H9 (cell line): ENCODE measurements around the gene HDLBP. TPM values are rescaled to one million over a fixed set of nuclear protein-coding genes. Genes with fewer than 3 reads are reported as not detected.
A peak's percentile ranks its signal among the peaks of the same experiment; 100 is the strongest.

Source experiments
- DNase-seq: peaks from one replicate; pipeline ENCODE4 v3.0.0-alpha.2; 2017
- H2AFZ ChIP-seq: one replicate; pipeline ENCODE4 v1.6.1; 2013; ENCODE audit warnings: mild to moderate bottlenecking, low read length, control low read depth, moderate library complexity
- H2AK5ac ChIP-seq: 2 replicates; pipeline ENCODE4 v1.6.1; 2013; ENCODE audit warnings: low read length, control low read depth, mixed read lengths; ENCODE audit not compliant: insufficient read length
- H2BK120ac ChIP-seq: one replicate; pipeline ENCODE4 v1.6.1; 2013; ENCODE audit warnings: low read depth, mild to moderate bottlenecking, low read length, control low read depth, inconsistent platforms; ENCODE audit not compliant: poor library complexity, severe bottlenecking
- H2BK12ac ChIP-seq: 2 replicates; pipeline ENCODE4 v1.6.1; 2013; ENCODE audit warnings: low read length, control low read depth, mixed read lengths, low read depth; ENCODE audit not compliant: insufficient read length
- H2BK15ac ChIP-seq: 2 replicates; pipeline ENCODE4 v1.6.1; 2013; ENCODE audit warnings: low read depth, low read length, control low read depth
- H2BK20ac ChIP-seq: one replicate; pipeline ENCODE4 v1.6.1; 2013; ENCODE audit warnings: low read depth, mild to moderate bottlenecking, low read length, control low read depth, inconsistent platforms; ENCODE audit not compliant: poor library complexity, severe bottlenecking
- H2BK5ac ChIP-seq: 2 replicates; pipeline ENCODE4 v1.6.1; 2013; ENCODE audit warnings: low read length, control low read depth, mixed read lengths; ENCODE audit not compliant: insufficient read length
- H3K14ac ChIP-seq: 2 replicates; pipeline ENCODE4 v1.6.1; 2013; ENCODE audit warnings: low read length, control low read depth; ENCODE audit not compliant: insufficient read depth
- H3K18ac ChIP-seq: 2 replicates; pipeline ENCODE4 v1.6.1; 2013; ENCODE audit warnings: low read depth, mild to moderate bottlenecking, mixed read lengths, low read length, control low read depth; ENCODE audit not compliant: insufficient read length
- H3K23ac ChIP-seq: 2 replicates; pipeline ENCODE4 v1.6.1; 2013; ENCODE audit warnings: low read length, control low read depth, mixed read lengths, low read depth; ENCODE audit not compliant: insufficient read length
- H3K23me2 ChIP-seq: 2 replicates; pipeline ENCODE4 v1.6.1; 2013; ENCODE audit warnings: low read depth, mild to moderate bottlenecking, mixed read lengths, low read length, control low read depth; ENCODE audit not compliant: insufficient read length, poor library complexity, severe bottlenecking
- H3K27ac ChIP-seq: 2 replicates; pipeline ENCODE4 v1.5.1; 2013; ENCODE audit warnings: low read length, control low read depth, mixed read lengths, low read depth; ENCODE audit not compliant: insufficient read length
- H3K27me3 ChIP-seq: 2 replicates; pipeline ENCODE4 v1.6.1; 2013; ENCODE audit warnings: low read length, control low read depth, inconsistent platforms; ENCODE audit not compliant: insufficient read depth
- H3K4ac ChIP-seq: 2 replicates; pipeline ENCODE4 v1.6.1; 2013; ENCODE audit warnings: low read depth, mild to moderate bottlenecking, control low read depth, inconsistent platforms, low read length, moderate library complexity
- H3K4me1 ChIP-seq: 2 replicates; pipeline ENCODE4 v1.6.1; 2013; ENCODE audit warnings: low read length, control low read depth, inconsistent platforms; ENCODE audit not compliant: insufficient read depth
- H3K4me2 ChIP-seq: 2 replicates; pipeline ENCODE4 v1.6.1; 2013; ENCODE audit warnings: low read length, control low read depth, mixed read lengths; ENCODE audit not compliant: insufficient read length, insufficient read depth
- H3K56ac ChIP-seq: 2 replicates; pipeline ENCODE4 v1.6.1; 2013; ENCODE audit warnings: low read depth, mild to moderate bottlenecking, mixed read lengths, low read length, control low read depth; ENCODE audit not compliant: insufficient read length
- H3K79me1 ChIP-seq: 2 replicates; pipeline ENCODE4 v1.6.1; 2013; ENCODE audit warnings: low read depth, mild to moderate bottlenecking, moderate library complexity, low read length, control low read depth, inconsistent platforms; ENCODE audit not compliant: insufficient read depth, poor library complexity, severe bottlenecking
- H3K79me2 ChIP-seq: 2 replicates; pipeline ENCODE4 v1.6.1; 2013; ENCODE audit warnings: low read length, control low read depth, inconsistent platforms; ENCODE audit not compliant: insufficient read depth
- H3K9ac ChIP-seq: 2 replicates; pipeline ENCODE4 v1.6.1; 2013; ENCODE audit warnings: low read length, control low read depth, mixed read lengths; ENCODE audit not compliant: insufficient read length; ENCODE audit errors: extremely low read depth
- H3K9me3 ChIP-seq: one replicate; pipeline ENCODE4 v1.6.1; 2013; ENCODE audit warnings: low read depth, low read length, inconsistent platforms; ENCODE audit not compliant: control insufficient read depth
- H3T11ph ChIP-seq: one replicate; pipeline ENCODE4 v1.6.1; 2013; ENCODE audit warnings: mild to moderate bottlenecking, low read length, control low read depth, inconsistent platforms
- H4K20me1 ChIP-seq: one replicate; pipeline ENCODE4 v1.6.1; 2013; ENCODE audit not compliant: control insufficient read depth, insufficient read length, insufficient read depth
- H4K5ac ChIP-seq: 2 replicates; pipeline ENCODE4 v1.6.1; 2013; ENCODE audit warnings: low read depth, mild to moderate bottlenecking, mixed read lengths, low read length, control low read depth; ENCODE audit not compliant: insufficient read length
- H4K8ac ChIP-seq: replicated peaks from 2 replicates; pipeline ENCODE4 v1.6.1; 2013; ENCODE audit warnings: low read length, control low read depth, mixed read lengths, low read depth; ENCODE audit not compliant: insufficient read length
- H4K91ac ChIP-seq: 2 replicates; pipeline ENCODE4 v1.6.1; 2013; ENCODE audit warnings: low read depth, mild to moderate bottlenecking, moderate library complexity, mixed read lengths, low read length, control low read depth; ENCODE audit not compliant: insufficient read length
- H3K27ac Mint-ChIP-seq, 3 experiments: 2 replicates in 2 of 3; 3 replicates in 1 of 3; pipeline ENCODE4 v1.8.0; 2020 to 2021; ENCODE audit warnings: mixed read lengths in 3 of 3, mild to moderate bottlenecking in 1 of 3, moderate library complexity in 1 of 3
- H3K27me3 Mint-ChIP-seq: 2 replicates; pipeline ENCODE4 v1.8.0; 2021; ENCODE audit warnings: low read depth, mild to moderate bottlenecking, moderate library complexity, mixed read lengths
- H3K36me3 Mint-ChIP-seq, 3 experiments: 2 replicates in 2 of 3; 3 replicates in 1 of 3; pipeline ENCODE4 v1.8.0; 2020 to 2021; ENCODE audit warnings: low read depth in 3 of 3, mixed read lengths in 3 of 3; ENCODE audit not compliant: insufficient read depth in 1 of 3
- H3K4me1 Mint-ChIP-seq, 2 experiments: 2 replicates each; pipeline ENCODE4 v1.8.0; 2020; ENCODE audit warnings: mixed read lengths in 2 of 2
- H3K4me3 Mint-ChIP-seq, 2 experiments: 2 replicates in 1 of 2; 3 replicates in 1 of 2; pipeline ENCODE4 v1.8.0; 2020 to 2021; ENCODE audit warnings: mild to moderate bottlenecking in 2 of 2, mixed read lengths in 2 of 2, moderate library complexity in 1 of 2
- H3K9me3 Mint-ChIP-seq, 2 experiments: 2 replicates in 1 of 2; 3 replicates in 1 of 2; pipeline ENCODE4 v1.8.0; 2020; ENCODE audit warnings: mild to moderate bottlenecking in 2 of 2, mixed read lengths in 2 of 2, moderate library complexity in 1 of 2
- WGBS: extraction: QIAGEN DNeasy Blood & Tissue Kit; methylation state at CpG from one replicate; pipeline ENCODE4 v1.1.7; 2013; ENCODE audit warnings: missing lambda C conversion rate, low lambda C conversion rate, mixed read lengths; ENCODE audit not compliant: insufficient read length; ENCODE audit errors: extremely low coverage; 5-methylcytosine and 5-hydroxymethylcytosine counted together
- total RNA-seq: library from RNA; stranded (reverse); gene quantifications from 2 replicates; pipeline ENCODE4 v1.2.1, GENCODE V29; 2021
- TF ChIP-seq, protein P1 (sequence below): fragments of 200-600 bp; sonication (generic); conservative IDR thresholded peaks from 3 replicates; pipeline ENCODE4 v1.8.0; 2021; ENCODE audit warnings: antibody characterized with exemption, mild to moderate bottlenecking

The HDLBP gene
- total RNA-seq, 1 experiment from 2014 or later = 364 TPM

DNA sequence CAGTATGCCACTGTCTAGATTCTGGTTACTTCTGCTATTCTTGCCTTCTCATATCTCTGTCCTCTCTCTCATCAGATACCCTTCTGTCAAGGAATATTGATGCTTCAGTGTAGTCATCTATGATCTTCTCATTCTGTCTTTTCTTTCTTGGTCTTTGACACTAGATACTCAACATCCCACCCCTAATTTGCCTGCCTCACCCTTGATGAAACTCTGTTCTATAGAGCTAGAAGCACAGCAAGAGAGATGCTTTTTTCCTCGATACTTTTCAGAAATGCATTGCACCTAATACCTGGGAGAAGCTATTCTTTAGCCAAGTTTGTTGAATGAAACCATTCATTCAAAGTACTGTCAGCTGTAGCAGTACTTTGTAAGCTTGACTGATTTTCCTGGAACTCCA lies 9.8 kb upstream of the HDLBP start:
- H2AK5ac ChIP-seq = no peak overlapping the region
- no peak overlapping the region for H2BK20ac ChIP-seq
- H3K27me3 Mint-ChIP-seq = no peaks in the 10 kb centered on the region
- no peak overlapping the region for H3K56ac ChIP-seq
- H3K23ac ChIP-seq = no peak overlapping the region
- TF ChIP-seq, protein P1, sequence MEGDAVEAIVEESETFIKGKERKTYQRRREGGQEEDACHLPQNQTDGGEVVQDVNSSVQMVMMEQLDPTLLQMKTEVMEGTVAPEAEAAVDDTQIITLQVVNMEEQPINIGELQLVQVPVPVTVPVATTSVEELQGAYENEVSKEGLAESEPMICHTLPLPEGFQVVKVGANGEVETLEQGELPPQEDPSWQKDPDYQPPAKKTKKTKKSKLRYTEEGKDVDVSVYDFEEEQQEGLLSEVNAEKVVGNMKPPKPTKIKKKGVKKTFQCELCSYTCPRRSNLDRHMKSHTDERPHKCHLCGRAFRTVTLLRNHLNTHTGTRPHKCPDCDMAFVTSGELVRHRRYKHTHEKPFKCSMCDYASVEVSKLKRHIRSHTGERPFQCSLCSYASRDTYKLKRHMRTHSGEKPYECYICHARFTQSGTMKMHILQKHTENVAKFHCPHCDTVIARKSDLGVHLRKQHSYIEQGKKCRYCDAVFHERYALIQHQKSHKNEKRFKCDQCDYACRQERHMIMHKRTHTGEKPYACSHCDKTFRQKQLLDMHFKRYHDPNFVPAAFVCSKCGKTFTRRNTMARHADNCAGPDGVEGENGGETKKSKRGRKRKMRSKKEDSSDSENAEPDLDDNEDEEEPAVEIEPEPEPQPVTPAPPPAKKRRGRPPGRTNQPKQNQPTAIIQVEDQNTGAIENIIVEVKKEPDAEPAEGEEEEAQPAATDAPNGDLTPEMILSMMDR = no peak
- no CpG with 5 or more reads among the region's 1 CpG for WGBS
- H3K4me1 ChIP-seq = peaks cover 3% of the 10 kb centered on the region
- no peak overlapping the region for H3K4ac ChIP-seq
- H3K4me3 Mint-ChIP-seq = no peak overlapping the region
- H3K23me2 ChIP-seq = no peaks in the 10 kb centered on the region
- no peak overlapping the region for H3K18ac ChIP-seq
- peak overlapping the region in 1 of 3 experiments; percentile 41; a peak in 1 of 7 replicates for H3K27ac Mint-ChIP-seq
- H3K36me3 Mint-ChIP-seq = peaks cover 22 to 54% (median 43%) of the 10 kb centered on the region in 3 experiments; a peak in 6 of 7 replicates
- H3K79me2 ChIP-seq = peaks cover 41% of the 10 kb centered on the region; the same call in 1 of the 2 replicates
- no peak overlapping the region for H4K91ac ChIP-seq
- H3K14ac ChIP-seq = no peak overlapping the region
- H4K5ac ChIP-seq = no peak overlapping the region
- no peaks in the 10 kb centered on the region for H3K9me3 Mint-ChIP-seq
- no peak overlapping the region for H2BK15ac ChIP-seq
- H2BK120ac ChIP-seq = no peak overlapping the region
- no peaks in the 10 kb centered on the region for H3K27me3 ChIP-seq
- peaks cover 33 to 34% of the 10 kb centered on the region in 2 experiments for H3K4me1 Mint-ChIP-seq
- no peak overlapping the region for H3K4me2 ChIP-seq
- no peak overlapping the region for H3K27ac ChIP-seq
- H2BK12ac ChIP-seq = no peak overlapping the region
- H2AFZ ChIP-seq = no peak overlapping the region
- H4K20me1 ChIP-seq = no peaks in the 10 kb centered on the region
- no peak for DNase-seq
- no peaks in the 10 kb centered on the region for H3K9me3 ChIP-seq
- H2BK5ac ChIP-seq = no peak overlapping the region
- no peak overlapping the region for H3T11ph ChIP-seq
- peaks cover 10% of the 10 kb centered on the region for H3K79me1 ChIP-seq
- no peak overlapping the region for H4K8ac ChIP-seq
- H3K9ac ChIP-seq = no peak overlapping the region
